Urinary bladder (tissue), 4 donors: ENCODE measurements around the gene POU5F1. TPM values are rescaled to one million over a fixed set of nuclear protein-coding genes. Genes with fewer than 3 reads are reported as not detected.
A peak's percentile ranks its signal among the peaks of the same experiment; 100 is the strongest.
"Not testable (repeated sequence)": the region's sequence is repeated elsewhere in the genome, so short reads cannot be mapped to it uniquely, and the experiment has no call there.

ENCODE experiments used
- DNase-seq: peaks from one replicate; pipeline ENCODE4 v3.0.0-alpha.2; 2015; ENCODE audit errors: extremely low spot score
- H3K27ac ChIP-seq: one replicate; pipeline ENCODE4 v1.5.1; 2013; ENCODE audit warnings: low read depth, mild to moderate bottlenecking, moderate library complexity
- H3K36me3 ChIP-seq: one replicate; pipeline ENCODE4 v1.6.1; 2013; ENCODE audit warnings: mild to moderate bottlenecking, moderate library complexity; ENCODE audit not compliant: insufficient read depth
- H3K4me1 ChIP-seq: one replicate; pipeline ENCODE4 v1.6.1; 2013; ENCODE audit warnings: mild to moderate bottlenecking, moderate library complexity; ENCODE audit not compliant: insufficient read depth
- H3K4me3 ChIP-seq: one replicate; pipeline ENCODE4 v1.5.1; 2013; ENCODE audit warnings: low read depth, low read length
- WGBS: extraction: QIAGEN DNeasy Blood & Tissue Kit; methylation state at CpG from one replicate; pipeline ENCODE4 v1.1.7; 2013; 5-methylcytosine and 5-hydroxymethylcytosine counted together
- polyA plus RNA-seq: library from polyadenylated mRNA; stranded (reverse); fragments of 200-250 nt; gene quantifications from one replicate; pipeline ENCODE4 v1.2.3, GENCODE V29; 2013
- total RNA-seq: library from RNA; depleted of rRNA; stranded (reverse); fragments of >200 nt; gene quantifications from one replicate; pipeline ENCODE4 v1.2.3, GENCODE V29; 2014
- donor health status: healthy with polysubstance abuse.
- donor health status: healthy.

POU5F1 gene
- total and polyA plus RNA-seq, 2 donors: 3.0 to 4.4 TPM

DNA sequence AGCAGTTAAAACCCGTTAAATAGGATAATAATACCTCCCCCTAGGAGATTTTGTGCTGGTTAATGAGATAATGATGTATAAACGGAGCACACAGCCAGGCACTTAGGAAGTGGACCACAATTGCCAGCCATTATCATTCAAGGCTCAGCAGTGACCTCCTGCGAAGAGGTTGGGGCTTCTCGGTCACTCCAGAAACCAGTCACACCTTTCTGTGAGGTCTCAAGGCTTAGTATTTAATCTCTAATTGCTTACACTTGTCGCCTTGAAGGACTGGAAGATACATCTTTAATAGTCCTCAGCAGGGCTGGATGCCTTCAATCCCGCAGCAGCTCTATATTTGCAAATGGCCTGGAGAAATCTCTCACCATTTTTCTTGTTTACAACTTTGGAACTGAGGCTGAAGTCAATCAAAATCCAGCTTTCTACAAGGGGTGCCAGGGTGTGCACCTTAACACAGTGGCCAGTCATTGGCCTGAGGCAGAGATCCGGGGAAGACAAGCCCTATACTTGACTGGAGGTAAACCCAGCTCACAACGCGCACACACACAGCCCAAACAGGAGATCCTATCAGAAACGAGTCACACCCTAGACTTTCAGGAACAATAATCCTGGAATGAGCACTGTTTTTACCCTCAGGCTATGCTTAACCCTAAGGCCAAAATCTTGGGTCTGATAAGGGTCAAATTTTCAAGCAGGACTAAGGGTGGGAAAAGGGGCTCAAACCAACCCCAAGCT is 1.2 kb downstream of the POU5F1 start:
- 66% methylated on average over 10 of the region's 10 CpGs for WGBS

DNA sequence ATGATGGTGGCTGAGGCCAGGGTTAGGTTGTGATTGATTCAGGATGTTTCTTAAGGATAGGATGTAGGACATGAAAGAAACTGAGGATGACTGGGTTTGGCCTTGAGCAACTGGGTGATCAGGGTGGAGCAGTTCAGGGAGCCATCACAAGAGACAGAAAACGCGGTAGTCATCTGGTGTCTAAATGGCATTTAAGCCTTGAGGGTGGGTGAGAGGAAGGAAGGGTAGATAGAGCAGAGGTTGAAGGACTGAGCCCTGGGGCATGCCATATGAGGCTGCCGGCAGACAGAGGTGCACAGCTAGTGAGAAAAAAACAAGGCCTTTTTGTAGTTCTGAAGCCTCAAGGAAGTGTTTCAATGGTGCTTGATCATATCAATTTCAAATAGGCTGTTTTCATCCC is 1.9 kb downstream of the POU5F1 start:
- DNase-seq: no peak
- H3K4me3 ChIP-seq: no peak overlapping the region
- WGBS: 46% methylated on average over 3 of the region's 3 CpGs
- H3K4me1 ChIP-seq: no peaks in the 10 kb centered on the region
- no peaks in the 10 kb centered on the region for H3K36me3 ChIP-seq
- H3K27ac ChIP-seq: no peak overlapping the region

More for the DNA sequence above, 1.2 kb downstream of the POU5F1 start:
- Histone ChIP-seq H3K4me1 (no peaks in the 10 kb centered on the region), H3K36me3 (no peaks in the 10 kb centered on the region), H3K27ac (no peak overlapping the region), H3K4me3 (no peak overlapping the region)
- no peak for DNase-seq

DNA sequence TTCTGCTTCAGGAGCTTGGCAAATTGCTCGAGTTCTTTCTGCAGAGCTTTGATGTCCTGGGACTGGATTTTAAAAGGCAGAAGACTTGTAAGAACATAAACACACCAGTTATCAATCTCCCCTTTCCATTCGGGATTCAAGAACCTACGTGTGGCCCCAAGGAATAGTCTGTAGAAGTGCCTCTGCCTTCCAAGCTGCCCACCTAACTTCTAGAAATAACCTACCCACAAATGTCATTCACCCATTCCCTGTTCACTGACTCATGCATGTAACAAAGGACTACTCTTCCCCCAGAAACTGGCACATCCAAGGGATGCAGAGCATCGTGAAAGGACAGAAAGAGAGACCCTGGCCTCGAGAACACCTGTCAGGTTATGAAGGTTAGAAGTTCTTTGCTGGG is 4.5 kb downstream of the POU5F1 start:
- 54% methylated on average over 5 of the region's 5 CpGs for WGBS
- H3K4me1 ChIP-seq: no peaks in the 10 kb centered on the region
- no peak overlapping the region for H3K27ac ChIP-seq

DNA sequence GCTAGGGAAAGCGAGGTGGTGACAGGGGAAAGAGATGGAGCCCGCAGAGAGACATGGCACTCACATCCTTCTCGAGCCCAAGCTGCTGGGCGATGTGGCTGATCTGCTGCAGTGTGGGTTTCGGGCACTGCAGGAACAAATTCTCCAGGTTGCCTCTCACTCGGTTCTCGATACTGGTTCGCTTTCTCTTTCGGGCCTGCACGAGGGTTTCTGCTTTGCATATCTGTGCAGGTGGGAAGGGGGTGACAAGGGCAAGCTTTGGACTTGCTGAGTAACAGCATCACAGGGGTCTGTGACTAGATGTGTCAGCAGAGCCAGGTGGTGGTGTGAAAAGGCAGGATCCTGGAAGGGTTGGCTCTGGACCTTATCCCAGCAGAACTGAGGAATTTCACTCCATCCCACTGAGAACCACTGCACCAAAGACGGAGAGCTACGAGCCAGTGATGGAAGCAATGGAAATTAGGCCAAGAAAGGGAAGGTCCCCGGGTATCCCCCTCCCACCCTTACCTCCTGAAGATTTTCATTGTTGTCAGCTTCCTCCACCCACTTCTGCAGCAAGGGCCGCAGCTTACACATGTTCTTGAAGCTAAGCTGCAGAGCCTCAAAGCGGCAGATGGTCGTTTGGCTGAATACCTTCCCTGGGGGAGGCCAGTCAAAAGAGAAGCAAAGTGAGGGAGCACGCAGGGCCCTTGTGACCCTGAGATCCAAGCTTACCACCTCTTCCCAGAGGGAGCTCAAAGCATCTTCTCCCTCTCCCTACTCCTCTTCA is 5.2 kb downstream of the POU5F1 start:
- H3K4me3 ChIP-seq, H3K36me3 ChIP-seq, H3K27ac ChIP-seq, H3K4me1 ChIP-seq, DNase-seq: not testable (repeated sequence)
- 83% methylated on average over 17 of the region's 17 CpGs for WGBS

More for the DNA sequence above, 4.5 kb downstream of the POU5F1 start:
- Histone ChIP-seq H3K4me3 (no peak overlapping the region), H3K36me3 (peaks cover 3% of the 10 kb centered on the region)
- no peak for DNase-seq

DNA sequence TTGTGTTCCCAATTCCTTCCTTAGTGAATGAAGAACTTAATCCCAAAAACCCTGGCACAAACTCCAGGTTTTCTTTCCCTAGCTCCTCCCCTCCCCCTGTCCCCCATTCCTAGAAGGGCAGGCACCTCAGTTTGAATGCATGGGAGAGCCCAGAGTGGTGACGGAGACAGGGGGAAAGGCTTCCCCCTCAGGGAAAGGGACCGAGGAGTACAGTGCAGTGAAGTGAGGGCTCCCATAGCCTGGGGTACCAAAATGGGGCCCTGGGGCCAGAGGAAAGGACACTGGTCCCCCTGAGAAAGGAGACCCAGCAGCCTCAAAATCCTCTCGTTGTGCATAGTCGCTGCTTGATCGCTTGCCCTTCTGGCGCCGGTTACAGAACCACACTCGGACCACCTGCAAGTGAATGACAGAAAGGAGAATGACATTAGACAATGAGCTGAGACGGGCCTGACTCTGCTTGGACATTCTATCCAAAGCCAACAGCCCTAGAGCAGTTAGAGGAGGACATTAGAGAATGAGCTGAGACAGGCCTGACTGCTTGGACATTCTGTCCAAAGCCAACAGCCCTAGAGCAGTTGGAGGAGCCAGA is 5.9 kb downstream of the POU5F1 start:
- not testable (repeated sequence) for H3K4me3 ChIP-seq, H3K27ac ChIP-seq, DNase-seq, H3K4me1 ChIP-seq, H3K36me3 ChIP-seq
- WGBS: 94% methylated on average over 7 of the region's 9 CpGs

DNA sequence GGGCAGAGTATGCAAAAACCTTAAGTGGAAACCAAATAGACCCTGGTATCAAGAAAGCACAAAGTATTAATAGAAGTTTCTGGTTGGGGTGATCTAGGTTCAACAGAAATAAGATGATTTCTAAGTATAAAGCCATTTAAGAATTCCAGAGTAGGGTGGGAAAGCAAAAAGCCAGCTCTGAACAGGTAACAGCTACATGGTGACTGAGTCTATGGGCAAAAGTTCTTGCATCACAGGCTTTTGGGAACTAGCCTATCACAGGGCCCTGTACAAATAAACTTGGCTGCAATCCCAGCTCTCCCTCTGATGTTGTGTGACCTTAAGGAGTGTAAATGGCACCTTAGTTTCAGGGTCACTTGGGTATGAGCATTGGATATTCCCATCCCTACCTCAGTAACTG is 6.6 kb downstream of the POU5F1 start:
- DNase-seq: no peak
- no peak overlapping the region for H3K4me3 ChIP-seq
- no peaks in the 10 kb centered on the region for H3K4me1 ChIP-seq
- no peak overlapping the region for H3K27ac ChIP-seq
- peaks cover 3% of the 10 kb centered on the region for H3K36me3 ChIP-seq

DNA sequence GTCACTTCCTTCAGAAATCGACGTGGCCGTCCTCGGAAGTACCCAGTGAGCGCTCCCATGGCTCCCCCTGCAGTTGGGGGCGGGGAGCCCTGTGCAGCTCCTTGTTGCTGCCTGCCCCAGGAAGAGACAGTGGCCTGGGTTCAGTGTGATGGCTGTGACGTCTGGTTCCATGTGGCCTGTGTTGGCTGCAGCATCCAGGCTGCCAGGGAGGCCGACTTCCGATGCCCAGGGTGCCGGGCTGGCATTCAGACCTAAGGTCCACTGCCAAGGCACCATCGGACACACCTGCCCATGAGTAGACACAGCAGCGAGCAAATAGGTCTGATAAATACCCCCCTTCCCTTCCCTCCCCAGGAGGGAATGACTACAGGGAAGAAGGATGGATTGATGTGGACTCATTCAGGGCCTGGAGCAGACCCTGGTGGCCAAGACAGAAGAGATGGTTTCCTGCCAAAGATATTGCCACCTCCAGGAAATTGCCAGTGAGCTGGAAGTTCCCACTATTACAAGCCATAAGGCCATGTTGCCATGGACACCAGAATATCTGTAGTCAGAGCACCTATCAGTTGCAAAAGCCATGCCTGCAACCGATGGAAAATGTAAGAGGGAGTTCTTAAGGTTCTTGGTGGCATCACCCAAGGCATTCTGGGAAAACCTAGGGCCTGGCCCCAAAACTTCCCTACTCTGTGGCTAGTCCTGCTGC is 7.9 kb downstream of the POU5F1 start:
- Histone ChIP-seq H3K36me3 (peaks cover 3% of the 10 kb centered on the region), H3K27ac (no peak overlapping the region), H3K4me3 (no peak overlapping the region), H3K4me1 (no peaks in the 10 kb centered on the region)
- no peak for DNase-seq
- 89% methylated on average over 13 of the region's 13 CpGs for WGBS

DNA sequence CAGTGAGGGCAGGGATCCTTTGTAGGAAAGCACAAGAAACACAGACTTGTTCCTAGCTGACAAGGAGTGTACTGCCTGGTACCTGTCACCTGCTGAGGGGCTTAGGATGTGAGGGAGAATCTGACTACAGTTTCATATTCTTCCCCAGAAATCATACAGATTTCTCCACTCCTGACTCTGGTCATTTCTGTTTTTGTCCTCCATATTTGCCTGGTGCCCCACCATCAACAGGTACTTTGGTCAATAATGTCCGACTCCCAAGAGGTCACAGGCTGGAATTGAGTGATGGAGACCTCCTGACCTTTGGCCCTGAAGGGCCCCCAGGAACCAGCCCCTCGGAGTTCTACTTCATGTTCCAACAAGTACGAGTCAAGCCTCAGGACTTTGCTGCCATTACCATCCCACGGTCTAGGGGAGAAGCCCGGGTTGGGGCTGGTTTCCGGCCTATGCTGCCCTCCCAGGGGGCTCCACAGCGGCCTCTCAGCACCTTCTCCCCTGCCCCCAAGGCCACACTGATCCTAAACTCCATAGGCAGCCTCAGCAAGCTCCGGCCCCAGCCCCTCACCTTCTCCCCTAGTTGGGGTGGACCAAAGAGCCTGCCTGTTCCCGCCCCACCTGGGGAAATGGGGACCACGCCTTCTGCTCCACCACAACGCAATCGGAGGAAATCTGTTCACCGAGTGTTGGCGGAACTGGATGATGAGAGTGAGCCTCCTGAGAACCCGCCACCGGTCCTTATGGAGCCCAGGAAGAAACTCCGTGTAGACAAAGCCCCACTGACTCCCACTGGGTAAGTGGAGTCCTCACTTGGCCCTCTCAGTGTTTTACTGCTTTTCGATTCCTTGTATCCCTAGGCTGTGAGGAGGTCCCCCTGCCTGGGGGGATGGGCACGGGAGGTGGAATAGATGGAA is 9.0 kb downstream of the POU5F1 start:
- Histone ChIP-seq H3K27ac (no peak overlapping the region), H3K4me3 (no peak overlapping the region), H3K36me3 (peaks cover 3% of the 10 kb centered on the region), H3K4me1 (no peaks in the 10 kb centered on the region)
- WGBS: 91% methylated on average over 19 of the region's 19 CpGs
- DNase-seq: no peak

DNA sequence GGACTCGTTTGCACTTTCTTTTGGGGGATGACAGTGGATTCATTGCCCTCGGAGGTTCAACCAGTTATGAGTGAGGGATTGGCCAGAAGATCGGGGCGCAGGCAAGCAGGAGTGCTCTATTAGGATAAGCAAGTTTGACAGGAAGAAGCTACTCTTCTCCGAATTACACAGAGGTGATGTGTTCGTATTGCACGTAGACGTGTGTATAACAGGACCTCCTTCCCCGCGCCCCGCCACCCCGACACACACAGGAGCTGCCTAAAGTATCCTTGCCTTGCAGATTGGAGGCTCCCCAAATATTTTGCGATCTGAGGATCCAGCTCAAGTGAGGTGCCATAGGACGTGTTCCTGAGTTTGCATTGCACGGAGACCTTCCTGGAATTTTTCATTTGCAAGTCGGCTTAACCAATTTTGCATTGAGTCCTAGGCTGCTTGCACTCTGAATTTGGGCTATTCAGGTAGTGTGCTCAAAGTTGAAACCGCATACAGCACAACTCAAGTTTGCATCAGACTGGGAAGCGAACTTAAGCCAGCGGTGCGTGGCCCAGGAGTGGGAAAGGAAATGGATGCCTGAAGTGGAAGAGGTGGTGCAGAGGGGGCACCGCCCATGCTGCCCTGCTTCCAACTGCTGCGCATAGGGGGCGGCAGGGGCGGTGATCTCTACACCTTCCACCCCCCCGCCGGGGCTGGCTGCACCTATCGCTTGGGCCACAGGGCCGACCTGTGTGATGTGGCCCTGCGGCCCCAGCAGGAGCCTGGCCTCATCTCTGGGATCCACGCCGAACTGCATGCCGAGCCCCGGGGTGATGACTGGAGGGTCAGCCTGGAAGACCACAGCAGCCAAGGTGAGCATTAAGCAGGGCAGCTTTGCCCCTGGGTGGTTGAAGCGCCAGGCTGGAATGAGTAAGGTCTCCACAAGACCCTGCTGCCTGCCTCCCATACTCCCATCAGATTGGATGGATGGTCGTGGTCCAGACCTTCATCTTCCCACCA is 11.3 kb downstream of the POU5F1 start:
- no peak for DNase-seq
- H3K4me3 ChIP-seq: peak overlapping the region; percentile 53
- H3K27ac ChIP-seq: no peak overlapping the region
- WGBS: 12% methylated on average over 35 of the region's 35 CpGs
- no peaks in the 10 kb centered on the region for H3K4me1 ChIP-seq
- peaks cover 3% of the 10 kb centered on the region for H3K36me3 ChIP-seq

DNA sequence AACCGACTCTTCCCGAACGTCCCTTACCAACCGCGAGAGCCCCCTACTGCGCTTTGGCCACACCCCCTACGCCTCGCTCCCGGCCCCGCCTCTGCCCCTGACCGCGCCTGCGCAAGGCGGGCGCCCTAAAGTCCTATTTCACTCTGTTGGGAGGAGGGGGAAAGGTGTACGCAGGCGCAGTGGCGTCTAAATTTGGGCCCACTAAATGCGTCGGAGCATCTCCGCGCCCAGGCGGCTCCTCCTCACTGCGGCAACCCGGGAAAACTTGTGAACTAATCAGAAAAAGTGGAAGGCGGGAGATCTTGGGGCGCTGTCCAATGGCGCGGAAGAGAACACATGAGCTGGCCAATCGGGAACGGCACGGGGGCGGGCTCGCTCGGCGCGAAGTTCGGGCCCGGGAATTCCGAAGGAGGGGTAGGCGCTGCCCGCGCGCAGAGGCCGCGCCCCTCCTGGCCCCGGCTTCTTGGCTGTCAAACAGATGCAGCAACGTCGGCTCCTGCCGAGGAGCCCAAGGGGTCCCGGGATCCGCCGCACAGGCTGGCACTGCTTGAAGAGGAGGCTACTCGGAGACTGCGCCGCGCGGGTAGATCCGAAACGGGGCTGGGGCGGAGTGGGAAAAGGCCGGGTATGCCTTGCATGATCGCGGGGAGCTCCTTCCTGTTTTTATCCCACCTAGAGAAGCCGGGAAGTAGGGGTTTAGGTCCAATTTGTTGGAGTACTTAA is 12.2 kb downstream of the POU5F1 start, which contains the start of gene TCF19:
Gene TCF19, plus strand, starts transcription at position 450 of the 723 bp plus-strand sequence. CDS start 881 bp downstream, outside the sequence.
- DNase-seq: peak; percentile 99
- H3K27ac ChIP-seq: peak within 1 kb of the TSS; percentile 35
- under 1% methylated on average over 65 of the region's 65 CpGs for WGBS
- H3K4me1 ChIP-seq: no peaks in the 10 kb centered on the region
- H3K4me3 ChIP-seq: peak within 1 kb of the TSS; percentile 53
- H3K36me3 ChIP-seq: peaks cover 3% of the 10 kb centered on the region

DNA sequence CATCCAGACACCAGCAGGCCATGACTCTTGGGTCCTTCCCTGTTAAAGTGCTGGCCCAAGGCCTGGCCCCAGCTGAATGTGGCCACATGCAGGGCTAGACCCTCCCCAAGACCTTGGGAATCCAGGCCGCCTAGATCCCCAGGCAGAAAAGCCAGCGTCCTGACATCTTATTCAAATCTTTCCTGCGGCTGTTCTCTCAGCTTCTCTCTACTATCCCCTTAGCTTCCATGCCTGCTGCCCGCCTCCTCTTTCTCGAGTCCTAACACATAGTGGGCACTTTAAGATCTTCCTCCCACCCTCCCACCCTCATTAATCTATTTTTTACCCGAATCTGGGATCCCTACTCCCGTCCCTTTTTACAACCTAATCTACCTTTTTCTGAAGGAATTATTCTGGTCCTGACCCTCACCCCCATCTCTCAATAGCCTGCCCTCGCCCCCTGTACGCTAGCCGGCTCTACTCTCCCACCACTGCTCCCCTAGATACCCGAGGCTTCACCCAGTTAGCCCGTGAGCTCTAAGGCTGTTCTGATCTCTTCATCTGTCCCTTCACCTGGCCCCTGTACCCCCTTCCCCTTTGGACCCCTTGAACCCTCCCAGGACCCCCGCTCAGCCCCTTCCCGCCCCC is 12.9 kb downstream of the POU5F1 start, which contains the start of gene CCHCR1:
Gene CCHCR1, minus strand, starts transcription at position 290 of the 627 bp plus-strand sequence. Its CDS starts 202 bp downstream, at position 88.
- peaks cover 3% of the 10 kb centered on the region for H3K36me3 ChIP-seq
- DNase-seq: no peak
- peak within 1 kb of the TSS; percentile 35 for H3K27ac ChIP-seq
- H3K4me1 ChIP-seq: no peaks in the 10 kb centered on the region
- WGBS: 5% methylated on average over 14 of the region's 14 CpGs
- H3K4me3 ChIP-seq: peak within 1 kb of the TSS; percentile 53
